Measurements from ENCODE around the gene PRRC2B.
"Not testable (repeated sequence)": the region's sequence is repeated elsewhere in the genome, so short reads cannot be mapped to it uniquely, and the experiment has no call there.

The PRRC2B gene

GRCh38 chr9:131436376-131436775 is 42.5 kb downstream of the PRRC2B start:
- DNase-seq (ENCODE audit: low read depth), result no peak

GRCh38 chr9:131436865-131437271 is 43.0 kb downstream of the PRRC2B start:
- no peak for DNase-seq (ENCODE audit: low read depth)

- DNase-seq (ENCODE audit: low read depth), result no peak
Observed at GRCh38 chr9:131438190-131438589, 44.3 kb downstream of the PRRC2B start.

- DNase-seq (ENCODE audit: low read depth), result no peak
Observed at GRCh38 chr9:131439224-131439623, 45.3 kb downstream of the PRRC2B start.

- no peak for DNase-seq (ENCODE audit: low read depth)
Observed at GRCh38 chr9:131441441-131441840, 47.6 kb downstream of the PRRC2B start.

GRCh38 chr9:131442351-131442750 is 48.5 kb downstream of the PRRC2B start:
- DNase-seq (ENCODE audit: low read depth), result no peak

- DNase-seq (ENCODE audit: low read depth), result no peak
Observed at GRCh38 chr9:131443648-131444047, 49.8 kb downstream of the PRRC2B start.

GRCh38 chr9:131446276-131446675 is 52.4 kb downstream of the PRRC2B start:
- DNase-seq (ENCODE audit: low read depth), result no peak

GRCh38 chr9:131447148-131447547 is 53.3 kb downstream of the PRRC2B start:
- no peak for DNase-seq (ENCODE audit: low read depth)

- no peak for DNase-seq (ENCODE audit: low read depth)
Observed at GRCh38 chr9:131447600-131447999, 53.7 kb downstream of the PRRC2B start.

- no peak for DNase-seq (ENCODE audit: low read depth)
Observed at GRCh38 chr9:131448818-131449217, 54.9 kb downstream of the PRRC2B start.

GRCh38 chr9:131449276-131449675 is 55.4 kb downstream of the PRRC2B start:
- no peak for DNase-seq (ENCODE audit: low read depth)

- no peak for DNase-seq (ENCODE audit: low read depth)
Observed at GRCh38 chr9:131454028-131454427, 60.1 kb downstream of the PRRC2B start.

GRCh38 chr9:131455655-131456054 is 61.8 kb downstream of the PRRC2B start:
- DNase-seq (ENCODE audit: low read depth), result not testable (repeated sequence)

GRCh38 chr9:131457746-131458145 is 63.9 kb downstream of the PRRC2B start:
- DNase-seq (ENCODE audit: low read depth), result no peak

GRCh38 chr9:131459056-131459455 is 65.2 kb downstream of the PRRC2B start:
- DNase-seq (ENCODE audit: low read depth), result no peak

GRCh38 chr9:131461166-131461565 is 67.3 kb downstream of the PRRC2B start:
- no peak for DNase-seq (ENCODE audit: low read depth)

GRCh38 chr9:131464354-131465000 is 70.6 kb downstream of the PRRC2B start:
- DNase-seq (ENCODE audit: low read depth), result no peak

GRCh38 chr9:131465401-131465800 is 71.5 kb downstream of the PRRC2B start:
- no peak for DNase-seq (ENCODE audit: low read depth)

- no peak for DNase-seq (ENCODE audit: low read depth)
Observed at GRCh38 chr9:131467214-131467935, 73.5 kb downstream of the PRRC2B start.

- DNase-seq (ENCODE audit: low read depth), result no peak
Observed at GRCh38 chr9:131468031-131468430, 74.1 kb downstream of the PRRC2B start.

- DNase-seq (ENCODE audit: low read depth), result no peak
Observed at GRCh38 chr9:131469356-131469755, 75.5 kb downstream of the PRRC2B start.

GRCh38 chr9:131469951-131470350 is 76.1 kb downstream of the PRRC2B start:
- DNase-seq (ENCODE audit: low read depth), result no peak

GRCh38 chr9:131470581-131470991 is 76.7 kb downstream of the PRRC2B start:
- no peak for DNase-seq (ENCODE audit: low read depth)
